ENCODE data around the gene IMMP2L.
"Not testable (repeated sequence)": the region's sequence is repeated elsewhere in the genome, so short reads cannot be mapped to it uniquely, and the experiment has no call there.

The IMMP2L gene

DNA sequence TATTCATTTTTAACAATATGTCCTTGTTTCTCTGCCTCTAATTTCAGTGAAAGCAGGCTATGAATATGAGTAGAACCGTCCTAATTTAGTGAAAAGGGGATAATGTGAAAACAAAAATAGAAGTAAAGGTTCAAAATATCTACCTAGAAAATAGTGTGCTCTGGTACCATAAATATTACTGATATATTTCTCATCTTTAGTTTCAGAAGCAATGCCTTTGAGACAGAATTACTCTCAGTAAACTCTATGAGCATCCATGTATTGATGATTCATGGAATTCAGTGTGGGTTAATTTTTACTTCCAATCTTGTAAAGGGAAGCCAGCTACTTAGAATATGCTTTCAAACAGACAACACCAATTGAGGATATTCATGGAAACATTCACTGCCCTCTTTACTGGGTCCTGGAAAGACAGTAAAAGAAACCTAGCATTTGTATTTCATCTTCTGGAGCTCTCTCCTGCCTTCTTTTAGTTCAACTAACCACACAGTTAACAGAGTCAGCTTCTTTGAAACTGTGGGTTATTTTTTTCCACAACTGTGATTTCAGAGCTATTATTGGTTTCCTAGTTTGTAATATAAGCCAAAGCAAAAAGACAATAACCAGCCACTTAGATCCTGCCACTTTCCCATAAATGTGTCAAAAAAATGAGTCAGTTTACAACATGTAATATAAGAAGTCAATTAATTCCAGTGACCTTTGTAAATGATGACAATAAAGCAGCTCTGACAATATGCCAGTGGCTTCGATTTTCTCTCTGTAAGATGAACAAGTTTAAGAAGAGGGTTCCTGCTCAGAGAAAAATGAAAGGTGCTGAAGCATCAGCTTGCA lies 469.7 kb downstream of the IMMP2L start:
- no peak for DNase-seq

GRCh38 chr7:111091593-111092358 lies 470.5 kb downstream of the IMMP2L start:
- DNase-seq, result peak; percentile 27

DNA sequence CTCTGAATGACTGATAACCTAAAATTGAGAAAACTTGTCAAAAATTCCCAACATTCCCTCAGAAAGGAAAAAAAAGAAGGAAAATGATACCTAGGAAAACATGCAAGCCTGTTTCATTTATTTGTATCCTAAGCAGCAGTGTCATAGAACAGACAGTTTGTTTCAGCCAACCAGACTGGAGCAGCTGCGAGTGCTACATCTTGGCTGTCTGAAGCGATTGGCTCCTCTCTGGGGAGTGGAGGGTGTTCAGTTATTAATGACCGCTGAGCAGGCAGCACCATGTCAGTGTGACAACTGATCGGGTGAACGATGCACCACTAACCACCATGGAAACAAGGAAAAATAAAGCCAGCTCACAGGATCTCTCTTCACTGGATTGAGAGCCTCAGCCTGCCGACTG lies 471.4 kb downstream of the IMMP2L start, which contains the start of gene LRRN3:
TSS of gene LRRN3 (plus strand) at position 282 of the 400 bp plus-strand sequence. CDS start 31,646 bp downstream, outside the sequence.
- DNase-seq, result peak; percentile 73

GRCh38 chr7:111089822-111090426 lies 472.4 kb downstream of the IMMP2L start:
- DNase-seq, result peak; percentile 81

GRCh38 chr7:111088328-111088727 lies 474.0 kb downstream of the IMMP2L start:
- DNase-seq, result no peak

DNA sequence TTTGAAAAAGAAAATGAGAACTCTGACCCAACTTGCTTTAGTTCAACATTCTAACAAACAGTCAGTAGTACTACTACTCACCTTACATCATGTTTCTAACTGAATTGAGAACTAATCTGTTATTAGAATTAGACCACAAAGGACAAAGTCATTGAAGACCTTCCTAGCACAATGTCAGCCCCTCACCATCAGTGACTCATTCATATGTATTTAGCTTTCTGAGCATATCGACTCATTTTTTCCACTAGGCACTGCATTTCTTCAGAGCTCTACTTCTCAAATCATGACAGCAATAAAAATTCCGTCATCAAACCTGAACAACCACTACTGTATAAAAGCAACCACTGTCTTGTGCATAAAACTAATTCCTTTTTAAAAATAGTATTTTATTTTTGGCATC lies 475.8 kb downstream of the IMMP2L start:
- DNase-seq, result no peak

DNA sequence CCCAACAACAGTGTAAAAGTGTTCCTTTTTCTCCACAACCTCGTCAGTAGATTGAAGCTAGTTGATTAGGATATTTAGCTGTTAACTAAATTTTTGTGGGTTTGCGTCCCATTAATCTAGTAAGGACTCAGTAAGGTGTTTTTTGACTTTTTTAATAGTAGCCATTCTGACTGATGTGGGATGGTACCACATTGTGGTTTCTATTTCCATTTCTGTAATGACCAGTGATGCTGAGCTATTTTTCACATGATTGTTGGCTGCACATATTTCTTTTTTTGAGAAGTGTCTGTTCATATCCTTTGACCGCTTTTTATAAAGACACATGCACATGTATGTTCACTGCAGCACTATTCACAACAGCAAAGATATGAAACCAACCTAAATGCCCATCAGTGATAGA lies 476.9 kb downstream of the IMMP2L start:
- no peak for DNase-seq

- no peak for DNase-seq
Measured at GRCh38 chr7:111083413-111083812, 478.9 kb downstream of the IMMP2L start.

DNA sequence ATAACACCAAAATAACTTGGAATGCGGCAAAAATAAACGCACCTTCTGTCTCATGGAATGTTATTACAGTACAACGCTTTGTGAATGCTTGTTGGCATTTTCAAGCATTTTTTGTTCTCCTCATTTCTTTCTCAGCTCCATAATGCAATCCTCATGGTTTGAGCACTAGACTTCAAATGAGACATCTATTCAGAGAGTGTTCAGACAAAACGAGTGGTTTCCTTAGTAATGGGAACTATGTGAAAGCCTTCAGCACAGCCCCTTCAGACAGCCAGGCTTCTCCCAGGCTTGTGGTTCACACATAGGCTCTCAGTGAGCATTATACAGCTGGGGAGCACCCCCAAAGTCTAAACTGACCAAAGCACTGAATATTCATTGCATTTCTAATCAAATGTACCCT lies 479.9 kb downstream of the IMMP2L start:
- DNase-seq, result no peak

- DNase-seq, result no peak
Measured at GRCh38 chr7:111081546-111082267, 480.6 kb downstream of the IMMP2L start.

GRCh38 chr7:111080495-111081105 lies 481.7 kb downstream of the IMMP2L start:
- DNase-seq, result no peak

- DNase-seq, result no peak
Measured at GRCh38 chr7:111077001-111077400, 485.3 kb downstream of the IMMP2L start.

DNA sequence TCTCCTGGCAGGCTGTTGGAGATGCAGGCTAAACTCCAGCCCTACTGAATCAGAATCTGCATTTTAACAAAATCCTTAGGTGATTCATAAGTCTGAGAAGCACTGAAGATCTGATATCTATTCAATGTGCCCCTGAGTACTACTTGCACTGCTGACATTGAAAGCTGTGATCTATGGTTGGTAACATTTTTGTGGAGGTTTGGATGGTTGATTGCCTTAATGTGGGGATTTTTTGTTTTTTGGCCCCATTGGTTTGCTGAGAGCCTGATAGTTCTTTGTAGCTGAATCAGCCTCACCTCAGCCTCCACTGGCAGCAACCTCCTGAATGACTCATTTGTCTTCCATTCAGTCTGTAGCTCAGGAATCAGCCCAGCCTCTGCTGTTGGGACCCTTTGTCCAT lies 486.1 kb downstream of the IMMP2L start:
- no peak for DNase-seq

- no peak for DNase-seq
Measured at GRCh38 chr7:111075498-111075897, 486.8 kb downstream of the IMMP2L start.

DNA sequence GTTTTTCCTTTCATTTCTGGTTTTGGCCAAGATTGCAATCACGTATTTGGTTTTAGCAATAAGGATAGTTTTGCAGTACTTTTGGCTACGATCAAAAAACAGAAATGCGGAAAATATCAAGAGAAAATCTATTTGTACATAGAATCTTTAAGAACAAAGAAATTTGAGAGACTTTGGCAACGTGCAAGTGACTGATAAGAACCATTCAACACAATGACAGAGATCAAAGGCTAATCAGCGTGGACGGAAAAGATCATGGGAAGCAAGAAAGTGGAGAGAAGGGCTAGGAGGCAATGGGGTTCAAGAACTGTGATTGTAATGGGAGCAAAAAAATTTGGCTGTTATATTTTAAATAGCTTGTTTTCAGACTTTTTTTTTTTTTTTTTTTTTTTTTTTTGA lies 487.5 kb downstream of the IMMP2L start:
- no peak for DNase-seq

GRCh38 chr7:111074071-111074747 lies 488.1 kb downstream of the IMMP2L start:
- DNase-seq, result no peak

GRCh38 chr7:111072658-111073057 lies 489.6 kb downstream of the IMMP2L start:
- DNase-seq, result not testable (repeated sequence)

GRCh38 chr7:111071556-111071955 lies 490.7 kb downstream of the IMMP2L start:
- no peak for DNase-seq

GRCh38 chr7:111068618-111069017 lies 493.7 kb downstream of the IMMP2L start:
- DNase-seq, result no peak

DNA sequence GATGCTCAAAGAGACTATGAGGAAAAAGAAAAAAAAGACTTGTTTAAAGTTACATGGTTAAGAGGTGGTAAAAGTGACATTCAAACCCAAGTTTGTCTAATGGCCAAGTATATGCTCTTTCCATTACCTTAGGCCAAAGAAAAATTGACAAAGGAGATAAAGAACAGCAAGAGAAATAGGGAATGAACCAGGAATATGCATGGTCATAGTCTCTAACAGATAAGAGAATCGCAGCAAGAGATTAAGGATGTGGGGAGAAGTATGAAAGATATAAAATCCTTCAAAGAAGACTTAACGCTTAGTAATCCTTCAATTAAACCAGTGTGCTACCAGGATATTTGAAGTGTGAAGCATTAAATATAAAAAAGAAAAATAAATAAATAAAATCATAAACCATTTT lies 494.6 kb downstream of the IMMP2L start:
- no peak for DNase-seq

DNA sequence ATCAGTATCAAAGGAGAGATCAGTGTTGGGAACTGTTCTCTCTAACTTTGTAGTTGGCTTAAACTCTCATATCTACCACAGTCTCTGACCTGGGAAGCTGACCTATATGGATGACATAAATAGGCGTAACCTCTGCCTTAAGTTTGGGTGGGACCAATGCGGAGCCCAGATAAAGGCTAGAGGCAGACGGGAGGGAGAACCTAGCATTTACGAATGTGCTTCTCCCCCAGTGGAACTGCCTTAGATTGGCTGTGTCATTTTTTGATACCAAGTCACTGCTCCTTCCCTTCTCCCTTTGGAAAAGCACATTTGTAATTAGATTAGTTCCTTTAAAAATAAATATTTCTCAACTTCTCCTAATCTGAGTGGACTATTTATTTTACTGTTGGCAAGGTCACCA lies 495.0 kb downstream of the IMMP2L start:
- DNase-seq, result no peak

DNA sequence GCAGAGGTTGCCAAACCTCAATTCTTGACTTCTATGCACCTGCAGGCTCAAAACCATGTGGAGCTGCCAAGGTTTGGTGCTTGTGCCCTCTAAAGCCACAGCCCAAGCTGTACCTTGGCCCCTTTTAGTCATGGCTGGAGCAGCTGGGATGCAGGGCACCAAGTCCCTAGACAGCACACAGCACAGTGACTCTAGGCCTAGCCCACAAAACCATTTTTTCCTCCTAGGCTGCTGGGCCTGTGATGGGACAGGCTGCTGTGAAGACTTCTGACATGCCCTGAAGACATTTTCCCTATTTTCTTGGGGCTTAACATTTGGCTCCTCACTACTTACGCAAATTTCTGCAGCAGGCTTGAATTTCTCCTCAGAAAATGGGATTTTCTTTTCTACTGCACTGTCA lies 499.1 kb downstream of the IMMP2L start:
- no peak for DNase-seq

Measured in NCI-H1694 treated with DMSO at 0.1 percent for 48 hours (cell line).